ENCODE measurements around the gene RTP3.

DNA sequence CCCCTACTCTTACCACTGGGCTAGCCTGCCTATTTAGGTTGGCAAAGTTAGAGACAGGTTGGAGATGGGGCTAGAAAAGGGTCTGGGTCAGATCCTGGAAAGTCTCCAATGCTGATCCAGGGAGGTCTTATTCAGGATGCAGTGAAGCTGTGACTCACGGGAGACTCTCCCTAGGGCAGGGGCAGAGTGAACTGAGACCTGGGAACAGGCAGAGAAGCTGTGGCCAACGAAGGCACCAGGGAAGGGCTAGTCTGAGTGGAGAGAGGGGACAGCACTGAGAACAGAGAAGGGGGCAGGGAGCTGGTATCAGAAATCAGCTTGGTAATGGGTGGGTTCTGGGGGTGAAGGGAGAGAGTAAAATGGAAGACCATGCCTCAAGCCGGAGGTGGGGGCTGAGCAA is 35.3 kb upstream of the RTP3 start:
- TF ChIP-seq CTCF (IDR thresholded peaks at IDR 0.05) = no peak
- no peak for TF ChIP-seq POLR2A (IDR thresholded peaks at IDR 0.05)

All from esophagus squamous epithelium (tissue), 4 donors.